KOPT-K1 (cell line): ENCODE data around the gene HTRA1.

Source experiments
- H3K27ac ChIP-seq: fragments of 200-600 bp; sonication (generic); 2 replicates; pipeline ENCODE4 v1.5.1; 2016; ENCODE audit warnings: antibody characterized with exemption, mild to moderate bottlenecking, low read depth, low read length; ENCODE audit not compliant: poor library complexity, severe bottlenecking
- H3K36me3 ChIP-seq: fragments of 200-600 bp; sonication (generic); 2 replicates; pipeline ENCODE4 v1.5.1; 2017; ENCODE audit warnings: antibody characterized with exemption, mild to moderate bottlenecking, low read length, moderate library complexity; ENCODE audit not compliant: insufficient read depth
- H3K9me3 ChIP-seq: fragments of 200-600 bp; sonication (generic); 2 replicates; pipeline ENCODE4 v1.5.1; 2017; ENCODE audit warnings: antibody characterized with exemption, low read length, mild to moderate bottlenecking; ENCODE audit not compliant: insufficient read depth, poor library complexity, severe bottlenecking

HTRA1 gene

GRCh38 chr10:122524811-122525210, 63.5 kb downstream of the HTRA1 start:
- peaks cover 5% of the 10 kb centered on the region for H3K9me3 ChIP-seq
- no peak overlapping the region for H3K27ac ChIP-seq
- H3K36me3 ChIP-seq: no peaks in the 10 kb centered on the region

- Histone ChIP-seq H3K36me3 (no peaks in the 10 kb centered on the region), H3K9me3 (peaks cover 5% of the 10 kb centered on the region), H3K27ac (no peak overlapping the region)
These were observed 64.4 kb downstream of the HTRA1 start for GRCh38 chr10:122525788-122526187.

GRCh38 chr10:122526892-122527291, 65.5 kb downstream of the HTRA1 start:
- Histone ChIP-seq H3K9me3 (peaks cover 5% of the 10 kb centered on the region), H3K27ac (no peak overlapping the region), H3K36me3 (no peaks in the 10 kb centered on the region)

- no peak overlapping the region for H3K27ac ChIP-seq
- no peaks in the 10 kb centered on the region for H3K9me3 ChIP-seq
- H3K36me3 ChIP-seq: no peaks in the 10 kb centered on the region
These were observed 68.8 kb downstream of the HTRA1 start for GRCh38 chr10:122530177-122530576.

- Histone ChIP-seq H3K27ac (no peak overlapping the region), H3K36me3 (no peaks in the 10 kb centered on the region), H3K9me3 (no peaks in the 10 kb centered on the region)
These were observed 69.9 kb downstream of the HTRA1 start for GRCh38 chr10:122531261-122531660.

GRCh38 chr10:122531939-122532338, 70.6 kb downstream of the HTRA1 start:
- Histone ChIP-seq H3K36me3 (no peaks in the 10 kb centered on the region), H3K27ac (no peak overlapping the region), H3K9me3 (no peaks in the 10 kb centered on the region)

- H3K36me3 ChIP-seq: no peaks in the 10 kb centered on the region
- no peaks in the 10 kb centered on the region for H3K9me3 ChIP-seq
- no peak overlapping the region for H3K27ac ChIP-seq
These were observed 71.4 kb downstream of the HTRA1 start for GRCh38 chr10:122532601-122533296.

GRCh38 chr10:122537545-122537944, 76.2 kb downstream of the HTRA1 start:
- no peak overlapping the region for H3K27ac ChIP-seq
- H3K36me3 ChIP-seq: no peaks in the 10 kb centered on the region
- H3K9me3 ChIP-seq: no peaks in the 10 kb centered on the region

GRCh38 chr10:122541541-122542002, 80.2 kb downstream of the HTRA1 start:
- no peaks in the 10 kb centered on the region for H3K36me3 ChIP-seq
- H3K27ac ChIP-seq: no peak overlapping the region
- no peaks in the 10 kb centered on the region for H3K9me3 ChIP-seq

- H3K27ac ChIP-seq: no peak overlapping the region
- H3K36me3 ChIP-seq: no peaks in the 10 kb centered on the region
- H3K9me3 ChIP-seq: no peaks in the 10 kb centered on the region
These were observed 82.5 kb downstream of the HTRA1 start for GRCh38 chr10:122543676-122544445.

- Histone ChIP-seq H3K27ac (no peak overlapping the region), H3K36me3 (no peaks in the 10 kb centered on the region), H3K9me3 (no peaks in the 10 kb centered on the region)
These were observed 83.1 kb downstream of the HTRA1 start for GRCh38 chr10:122544493-122544892.

GRCh38 chr10:122546242-122546641, 84.9 kb downstream of the HTRA1 start:
- no peaks in the 10 kb centered on the region for H3K9me3 ChIP-seq
- no peaks in the 10 kb centered on the region for H3K36me3 ChIP-seq
- no peak overlapping the region for H3K27ac ChIP-seq

- no peak overlapping the region for H3K27ac ChIP-seq
- H3K36me3 ChIP-seq: no peaks in the 10 kb centered on the region
- no peaks in the 10 kb centered on the region for H3K9me3 ChIP-seq
These were observed 87.2 kb downstream of the HTRA1 start for GRCh38 chr10:122548407-122549085.

GRCh38 chr10:122549636-122550035, 88.3 kb downstream of the HTRA1 start:
- H3K9me3 ChIP-seq: no peaks in the 10 kb centered on the region
- no peak overlapping the region for H3K27ac ChIP-seq
- H3K36me3 ChIP-seq: no peaks in the 10 kb centered on the region

GRCh38 chr10:122550427-122550826, 89.1 kb downstream of the HTRA1 start:
- Histone ChIP-seq H3K27ac (no peak overlapping the region), H3K36me3 (no peaks in the 10 kb centered on the region), H3K9me3 (no peaks in the 10 kb centered on the region)
